Activated CD4-positive, alpha-beta T cell treated with anti-CD3 and anti-CD28 coated beads for 36 hours (primary cell): ENCODE data around the gene TIMP2. TPM values are rescaled to one million over a fixed set of nuclear protein-coding genes. Genes with fewer than 3 reads are reported as not detected.

ENCODE experiments used
- ATAC-seq: fragments of 200-7000 bp; cut with Tn5 transposase; one replicate; pipeline ENCODE4 v1.10.0; 2021; ENCODE audit warnings: mild to moderate bottlenecking, moderate library complexity
- CTCF ChIA-PET: fragments of 350-600 bp; sonication (Branson Sonifier 250); formaldehyde crosslinking; loops from one replicate; lab custom pipeline; 2021; ENCODE audit warnings: antibody characterized with exemption; lab: Charles Lee
- POLR2A ChIA-PET: fragments of 350-600 bp; sonication (Branson Sonifier 250); formaldehyde crosslinking; loops from one replicate; lab custom pipeline; 2021; ENCODE audit warnings: antibody characterized with exemption, inconsistent platforms; lab: Charles Lee
- DNase-seq: peaks from one replicate; pipeline ENCODE4 v3.0.0-alpha.2; 2020
- H3K27ac Mint-ChIP-seq: one replicate; pipeline ENCODE4 v1.8.0; 2021; ENCODE audit warnings: mixed read lengths
- H3K27me3 Mint-ChIP-seq: one replicate; pipeline ENCODE4 v1.8.0; 2021; ENCODE audit warnings: mixed read lengths
- H3K36me3 Mint-ChIP-seq: one replicate; pipeline ENCODE4 v1.8.0; 2021; ENCODE audit warnings: low read depth, mixed read lengths
- H3K4me1 Mint-ChIP-seq: one replicate; pipeline ENCODE4 v1.8.0; 2021; ENCODE audit warnings: mixed read lengths
- H3K4me3 Mint-ChIP-seq: one replicate; pipeline ENCODE4 v1.8.0; 2021; ENCODE audit warnings: mild to moderate bottlenecking, moderate library complexity, mixed read lengths
- H3K9me3 Mint-ChIP-seq: one replicate; pipeline ENCODE4 v1.8.0; 2021; ENCODE audit warnings: low read depth, mixed read lengths
- intact Hi-C, 2 experiments: fragments of 100-400 bp; cut with DNase I in 1 of 2; cut with micrococcal nuclease in 1 of 2; formaldehyde crosslinking; loops; one replicate each; pipeline versions ENCODE4 v1.14.2 to v1.15.1; 2022 to 2024; cut with DNase I, micrococcal nuclease
- total RNA-seq, 2 experiments: library from RNA; stranded (reverse); gene quantifications; one replicate each; pipeline ENCODE4 v1.2.3, GENCODE V29; 2021

The TIMP2 gene
- total RNA-seq, 2 experiments from 2014 or later, result 1.6 to 1.9 TPM

GRCh38 chr17:78940708-78941107 lies 15.5 kb upstream of the TIMP2 start:
- no peak for DNase-seq
- CTCF ChIA-PET, result no interaction called here
- POLR2A ChIA-PET, result no interaction called here
- H3K9me3 Mint-ChIP-seq, result no peaks in the 10 kb centered on the region
- no peak for ATAC-seq
- intact Hi-C loops, result no loop called here
- H3K36me3 Mint-ChIP-seq, result no peaks in the 10 kb centered on the region
- H3K27me3 Mint-ChIP-seq, result no peaks in the 10 kb centered on the region
- no peak overlapping the region for H3K4me3 Mint-ChIP-seq
- no peaks in the 10 kb centered on the region for H3K4me1 Mint-ChIP-seq
- no peak overlapping the region for H3K27ac Mint-ChIP-seq

DNA sequence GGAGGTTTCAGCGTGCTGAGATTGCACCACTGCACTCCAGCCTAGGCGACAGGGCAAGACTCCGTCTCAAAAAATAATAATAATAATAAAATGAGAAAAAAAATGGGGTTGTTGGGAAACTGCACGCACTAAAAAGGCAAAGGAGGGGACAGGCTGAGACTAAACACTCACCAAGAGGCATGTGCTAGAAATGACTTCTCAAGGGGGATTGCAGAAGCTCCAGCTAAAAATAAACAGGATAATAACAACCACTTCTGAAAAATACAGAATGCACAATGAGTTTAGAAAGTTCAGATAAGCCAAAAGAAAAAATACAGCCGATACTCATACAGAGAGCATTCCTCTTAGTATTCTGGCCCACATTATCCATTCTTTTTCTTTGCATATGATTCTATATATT lies 15.1 kb upstream of the TIMP2 start:
- POLR2A ChIA-PET, result no interaction called here
- H3K4me1 Mint-ChIP-seq, result no peaks in the 10 kb centered on the region
- ATAC-seq (no peak), DNase-seq (no peak)
- intact Hi-C loops, result no loop called here
- H3K27me3 Mint-ChIP-seq, result no peaks in the 10 kb centered on the region
- H3K9me3 Mint-ChIP-seq, result no peaks in the 10 kb centered on the region
- no peak overlapping the region for H3K4me3 Mint-ChIP-seq
- H3K27ac Mint-ChIP-seq, result no peak overlapping the region
- no peaks in the 10 kb centered on the region for H3K36me3 Mint-ChIP-seq
- CTCF ChIA-PET, result no interaction called here

DNA sequence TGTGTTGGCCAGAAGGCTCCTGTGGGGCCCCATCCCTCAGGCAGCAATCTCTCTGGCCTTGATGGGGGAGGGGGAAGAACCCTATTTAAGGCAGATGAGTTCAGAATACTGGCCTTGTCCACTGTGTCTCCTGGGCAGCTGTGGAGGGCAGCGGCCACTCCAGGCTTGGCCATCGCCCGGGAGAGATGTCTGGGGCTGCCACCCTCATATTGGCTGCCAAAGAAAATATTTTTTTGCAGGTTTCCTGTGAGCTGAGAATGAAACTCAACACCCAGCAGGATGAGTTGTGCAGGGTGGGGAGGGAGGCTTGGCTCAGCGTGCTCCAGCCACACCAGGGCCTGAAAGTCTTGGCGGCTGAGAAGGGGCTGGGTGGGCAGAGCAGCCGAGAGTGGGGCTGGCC lies 14.4 kb upstream of the TIMP2 start:
- Mint-ChIP-seq H3K36me3 (no peaks in the 10 kb centered on the region), H3K27me3 (no peaks in the 10 kb centered on the region), H3K4me3 (no peak overlapping the region), H3K27ac (no peak overlapping the region), H3K9me3 (no peaks in the 10 kb centered on the region), H3K4me1 (no peaks in the 10 kb centered on the region)
- ATAC-seq, result no peak
- intact Hi-C loops, result loop anchor here in 1 of 2 experiments (10.0 kb wide), 1 partner anchor 55 kb away; no protein-coding TSS in a partner anchor
- POLR2A ChIA-PET, result no interaction called here
- DNase-seq, result no peak
- CTCF ChIA-PET, result no interaction called here

DNA sequence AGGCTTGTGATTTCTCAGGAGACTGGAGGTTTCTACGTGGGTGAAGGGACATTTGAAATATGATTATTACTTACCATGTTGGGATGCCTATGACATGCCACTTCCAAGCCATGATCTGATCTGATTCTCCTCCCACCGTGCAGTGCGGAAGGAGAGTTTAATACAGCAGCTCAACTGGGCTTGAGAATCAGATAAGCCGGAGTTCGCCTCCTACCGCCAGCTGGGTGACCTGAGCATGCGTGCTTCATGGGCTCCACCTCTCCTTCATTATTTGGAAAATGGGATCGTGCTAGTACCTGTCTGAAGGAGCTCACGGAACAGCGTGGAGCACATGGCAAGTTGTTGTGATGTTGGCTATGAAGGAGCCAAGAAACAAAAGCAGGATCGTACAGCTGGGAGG lies 12.4 kb upstream of the TIMP2 start:
- ChIA-PET POLR2A (no interaction called here), CTCF (interaction anchor here (1.0 kb wide), 1 partner anchor 12 kb away, joined by 4 read pairs; no protein-coding TSS in a partner anchor)
- no peaks in the 10 kb centered on the region for H3K27me3 Mint-ChIP-seq

DNA sequence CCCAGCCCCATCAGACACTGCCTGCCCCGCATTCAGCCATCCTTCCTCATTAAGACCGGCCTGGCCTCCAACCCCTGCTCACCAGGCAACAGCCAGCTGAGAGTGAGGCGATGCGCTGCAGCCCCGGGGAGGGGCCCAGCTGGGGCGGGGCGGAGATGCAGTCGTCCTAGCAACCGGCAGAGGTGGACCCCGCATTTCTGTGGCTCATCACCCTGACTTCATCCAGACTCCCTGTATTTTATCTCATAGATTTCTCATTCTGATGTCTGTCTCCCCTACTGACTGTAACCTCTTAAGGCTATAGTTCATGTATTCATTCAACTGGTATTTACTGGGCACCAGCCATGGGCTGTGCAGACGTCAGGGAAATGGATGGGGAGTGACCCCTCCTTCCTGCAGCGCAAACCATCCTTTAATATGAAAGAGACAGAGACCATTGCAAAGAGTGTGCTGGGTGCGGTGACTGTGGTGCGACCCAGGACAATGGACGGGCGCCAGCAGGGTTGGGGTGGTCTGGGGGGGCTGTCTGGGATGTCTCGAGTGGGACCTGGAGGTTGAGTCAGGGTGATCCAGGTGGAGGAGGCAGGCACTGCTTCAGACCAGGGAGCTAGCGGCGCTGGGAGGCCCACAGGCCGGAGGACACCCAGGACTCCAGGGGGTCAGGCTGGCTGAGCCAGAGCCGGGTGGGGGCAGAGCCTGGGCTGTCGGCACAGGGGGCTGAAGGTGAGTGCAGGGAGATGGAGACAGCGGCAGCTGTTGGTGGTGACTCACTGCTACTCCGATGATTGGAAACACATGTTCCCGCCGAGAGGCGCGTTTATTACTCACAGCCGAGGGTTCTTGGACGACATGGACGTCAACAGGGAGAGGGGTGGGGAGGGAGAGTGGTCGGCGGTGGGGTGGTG lies 10.5 kb upstream of the TIMP2 start:
- intact Hi-C loops, result loop anchor here in 1 of 2 experiments (10.0 kb wide), 1 partner anchor 59 kb away; no protein-coding TSS in a partner anchor
- ATAC-seq, result no peak

More for the DNA sequence above, 12.4 kb upstream of the TIMP2 start:
- DNase-seq (no peak), ATAC-seq (no peak)
- H3K27ac Mint-ChIP-seq, result no peak overlapping the region
- H3K9me3 Mint-ChIP-seq, result no peaks in the 10 kb centered on the region
- peaks cover 8% of the 10 kb centered on the region for H3K4me1 Mint-ChIP-seq
- H3K4me3 Mint-ChIP-seq, result no peak overlapping the region
- intact Hi-C loops, result loop anchor here in 1 of 2 experiments (10.0 kb wide), 1 partner anchor 57 kb away; no protein-coding TSS in a partner anchor
- no peaks in the 10 kb centered on the region for H3K36me3 Mint-ChIP-seq

DNA sequence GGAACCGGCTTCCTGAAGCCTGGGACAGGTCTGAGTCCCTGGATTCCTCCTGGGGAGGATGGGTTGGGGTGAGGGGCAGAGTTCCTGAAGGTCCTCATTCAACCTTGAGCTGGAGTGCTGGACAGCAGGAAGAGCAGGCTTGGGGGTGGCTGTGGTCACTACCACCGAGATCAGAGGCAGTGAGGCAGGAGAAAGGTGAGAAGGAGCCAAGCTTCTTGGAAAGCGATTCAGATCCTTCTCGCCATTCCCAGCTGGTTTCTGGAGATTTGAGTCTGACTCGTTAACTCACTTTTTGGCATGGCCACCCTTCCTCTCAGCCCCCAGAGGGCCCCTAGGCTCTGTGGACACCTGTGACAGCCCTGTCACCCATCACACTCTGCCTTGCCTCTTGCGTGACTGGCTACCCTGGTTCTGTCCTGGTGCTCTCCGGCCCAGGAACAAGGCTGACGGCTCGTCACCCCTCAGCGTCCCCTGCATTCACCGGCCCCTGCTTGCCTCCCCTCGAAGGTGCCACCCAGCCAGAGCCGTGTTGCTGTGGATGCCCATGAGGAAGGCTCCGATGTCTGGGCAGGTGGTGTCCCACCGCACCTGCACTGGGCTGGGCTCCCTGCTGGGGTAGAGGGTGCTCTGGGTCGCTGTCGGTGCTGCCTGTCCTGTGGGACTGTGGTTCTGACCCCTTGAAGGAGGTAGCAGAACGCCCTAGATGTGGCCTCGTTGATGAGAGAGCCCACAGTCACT lies 9.7 kb upstream of the TIMP2 start:
- no peak for DNase-seq
- intact Hi-C loops, result loop anchor here in 1 of 2 experiments (10.0 kb wide), 1 partner anchor 60 kb away; no protein-coding TSS in a partner anchor
- ChIA-PET POLR2A (interaction anchor here (0.7 kb wide), 1 partner anchor 249 kb away, joined by 3 read pairs; no protein-coding TSS in a partner anchor), CTCF (interaction anchor here (0.6 to 1.5 kb wide), 3 partner anchors 18 to 376 kb away, joined by 3 to 4 read pairs (median 3); no protein-coding TSS in a partner anchor)
- Mint-ChIP-seq H3K4me1 (peaks cover 8% of the 10 kb centered on the region), H3K36me3 (no peaks in the 10 kb centered on the region), H3K4me3 (no peak overlapping the region), H3K27ac (no peak overlapping the region), H3K9me3 (no peaks in the 10 kb centered on the region), H3K27me3 (no peaks in the 10 kb centered on the region)
- ATAC-seq, result no peak

More for the DNA sequence above, 10.5 kb upstream of the TIMP2 start:
- H3K4me3 Mint-ChIP-seq, result no peak overlapping the region
- H3K27ac Mint-ChIP-seq, result no peak overlapping the region
- no peaks in the 10 kb centered on the region for H3K9me3 Mint-ChIP-seq
- peaks cover 8% of the 10 kb centered on the region for H3K4me1 Mint-ChIP-seq
- DNase-seq, result no peak
- ChIA-PET CTCF (no interaction called here), POLR2A (no interaction called here)
- H3K36me3 Mint-ChIP-seq, result no peaks in the 10 kb centered on the region
- no peaks in the 10 kb centered on the region for H3K27me3 Mint-ChIP-seq

- peaks cover 8% of the 10 kb centered on the region for H3K4me1 Mint-ChIP-seq
- POLR2A ChIA-PET, result interaction anchor here (0.7 kb wide), 1 partner anchor 248 kb away, joined by 3 read pairs; no protein-coding TSS in a partner anchor
- H3K27me3 Mint-ChIP-seq, result no peaks in the 10 kb centered on the region
- CTCF ChIA-PET, result interaction anchor here (0.6 to 1.5 kb wide), 2 partner anchors 19 to 68 kb away, joined by 3 to 4 read pairs; no protein-coding TSS in a partner anchor
- no peak overlapping the region for H3K27ac Mint-ChIP-seq
- intact Hi-C loops, result loop anchor here in 1 of 2 experiments (10.0 kb wide), 1 partner anchor 61 kb away; no protein-coding TSS in a partner anchor
- ATAC-seq (no peak), DNase-seq (no peak)
- no peak overlapping the region for H3K4me3 Mint-ChIP-seq
- no peaks in the 10 kb centered on the region for H3K9me3 Mint-ChIP-seq
- H3K36me3 Mint-ChIP-seq, result no peaks in the 10 kb centered on the region
These were observed 8.9 kb upstream of the TIMP2 start for GRCh38 chr17:78933959-78934568.

GRCh38 chr17:78933025-78933958 lies 8.1 kb upstream of the TIMP2 start:
- peak; percentile 99 for ATAC-seq

GRCh38 chr17:78929908-78930775 lies 5.0 kb upstream of the TIMP2 start:
- no peak overlapping the region for H3K27ac Mint-ChIP-seq
- no peak overlapping the region for H3K4me3 Mint-ChIP-seq
- ATAC-seq (no peak), DNase-seq (no peak)
- ChIA-PET CTCF (interaction anchor here (0.5 to 1.3 kb wide), 3 partner anchors 12 to 264 kb away, joined by 3 to 4 read pairs (median 4); no protein-coding TSS in a partner anchor), POLR2A (no interaction called here)
- peaks cover 8% of the 10 kb centered on the region for H3K4me1 Mint-ChIP-seq
- no peaks in the 10 kb centered on the region for H3K9me3 Mint-ChIP-seq
- H3K27me3 Mint-ChIP-seq, result peaks cover 4% of the 10 kb centered on the region
- no peaks in the 10 kb centered on the region for H3K36me3 Mint-ChIP-seq
- intact Hi-C loops, result loop anchor here in 1 of 2 experiments (10.0 kb wide), 1 partner anchor 65 kb away; no protein-coding TSS in a partner anchor

More at GRCh38 chr17:78933025-78933958, 8.1 kb upstream of the TIMP2 start:
- POLR2A ChIA-PET, result no interaction called here
- intact Hi-C loops, result loop anchor here in 1 of 2 experiments (10.0 kb wide), 1 partner anchor 62 kb away; no protein-coding TSS in a partner anchor
- H3K4me1 Mint-ChIP-seq, result peaks cover 8% of the 10 kb centered on the region
- no peak overlapping the region for H3K27ac Mint-ChIP-seq
- H3K36me3 Mint-ChIP-seq, result no peaks in the 10 kb centered on the region
- H3K9me3 Mint-ChIP-seq, result no peaks in the 10 kb centered on the region
- DNase-seq, result peak; percentile 75
- H3K4me3 Mint-ChIP-seq, result no peak overlapping the region
- CTCF ChIA-PET, result interaction anchor here (1.5 kb wide), 1 partner anchor 67 kb away, joined by 4 read pairs; no protein-coding TSS in a partner anchor
- no peaks in the 10 kb centered on the region for H3K27me3 Mint-ChIP-seq
